ENCODE data around the gene RAB1B.

Gene RAB1B

DNA sequence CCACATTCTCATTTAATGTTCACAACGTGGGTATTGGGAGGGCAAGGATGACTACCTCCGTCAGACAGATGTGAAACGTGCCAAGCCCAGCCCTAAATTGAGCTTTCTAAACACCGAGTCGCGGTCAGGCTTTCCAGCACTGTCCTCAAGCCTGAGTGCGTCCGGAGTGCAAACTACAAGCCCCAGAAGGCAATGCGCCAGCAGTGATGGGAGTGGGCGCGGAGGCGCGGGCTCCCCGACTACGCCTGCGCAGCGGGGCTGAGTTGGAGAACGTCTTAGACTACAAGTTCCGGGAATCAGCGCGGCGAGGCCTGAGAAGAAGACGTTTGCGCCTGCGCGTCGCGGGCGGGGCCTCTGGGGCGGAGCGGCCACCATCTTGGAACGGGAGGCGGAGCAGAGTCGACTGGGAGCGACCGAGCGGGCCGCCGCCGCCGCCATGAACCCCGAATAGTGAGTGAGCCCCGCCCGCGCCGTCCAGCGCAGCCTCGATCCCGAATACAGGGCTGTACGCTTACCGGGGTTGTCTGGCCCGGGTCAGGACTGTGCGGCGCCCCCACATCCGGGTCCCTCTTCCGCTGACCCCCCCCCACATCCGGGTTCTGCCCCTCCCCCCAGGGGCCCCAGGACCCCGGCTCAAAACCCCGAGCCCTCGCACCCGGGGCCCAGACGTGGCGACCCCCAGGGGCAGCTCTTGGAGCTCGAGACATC, at the start of gene RAB1B:
TSS of gene RAB1B (plus strand) at position 396 of the 708 bp plus-strand sequence. CDS start at position 437, 41 bp downstream.
- peak; percentile 98 for DNase-seq

DNA sequence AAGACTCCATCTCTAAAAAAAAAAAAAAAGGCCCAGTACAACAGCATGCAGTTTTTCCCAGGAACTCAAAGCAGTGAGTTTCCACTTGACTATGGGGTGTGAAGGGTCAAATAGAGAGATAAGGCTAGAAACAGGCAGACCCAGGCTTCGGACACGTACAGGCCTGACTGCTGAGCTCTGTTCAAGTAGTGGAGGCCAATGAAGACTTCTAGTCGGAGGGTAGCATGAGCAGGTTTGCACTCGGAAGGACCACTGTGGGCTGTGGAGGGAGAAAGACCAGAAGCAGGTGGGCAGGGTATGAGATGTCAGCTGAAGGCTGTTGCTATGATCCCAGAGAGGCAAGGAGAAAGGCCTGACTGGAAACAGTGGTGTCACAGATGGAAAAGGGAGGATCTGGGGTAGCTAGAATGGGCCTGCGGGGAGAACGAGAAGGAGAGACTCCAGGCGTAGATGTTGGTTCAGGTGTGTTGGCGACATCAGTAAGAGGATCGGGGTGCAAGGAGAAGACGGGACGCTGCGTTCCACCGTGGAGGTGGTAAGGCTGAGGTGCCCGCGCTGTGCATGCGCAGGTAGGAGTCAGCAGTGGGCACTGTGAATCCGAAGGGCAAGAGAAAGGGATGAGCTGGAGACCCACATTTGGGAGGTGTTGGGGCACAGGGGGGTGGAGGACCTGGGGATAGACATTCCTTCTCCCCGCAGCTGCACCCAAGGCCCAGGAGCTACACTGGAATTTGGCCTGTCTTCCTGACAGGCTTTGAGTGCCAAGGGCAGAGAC, 49.4 kb upstream of the RAB1B start:
- no peak for DNase-seq

DNA sequence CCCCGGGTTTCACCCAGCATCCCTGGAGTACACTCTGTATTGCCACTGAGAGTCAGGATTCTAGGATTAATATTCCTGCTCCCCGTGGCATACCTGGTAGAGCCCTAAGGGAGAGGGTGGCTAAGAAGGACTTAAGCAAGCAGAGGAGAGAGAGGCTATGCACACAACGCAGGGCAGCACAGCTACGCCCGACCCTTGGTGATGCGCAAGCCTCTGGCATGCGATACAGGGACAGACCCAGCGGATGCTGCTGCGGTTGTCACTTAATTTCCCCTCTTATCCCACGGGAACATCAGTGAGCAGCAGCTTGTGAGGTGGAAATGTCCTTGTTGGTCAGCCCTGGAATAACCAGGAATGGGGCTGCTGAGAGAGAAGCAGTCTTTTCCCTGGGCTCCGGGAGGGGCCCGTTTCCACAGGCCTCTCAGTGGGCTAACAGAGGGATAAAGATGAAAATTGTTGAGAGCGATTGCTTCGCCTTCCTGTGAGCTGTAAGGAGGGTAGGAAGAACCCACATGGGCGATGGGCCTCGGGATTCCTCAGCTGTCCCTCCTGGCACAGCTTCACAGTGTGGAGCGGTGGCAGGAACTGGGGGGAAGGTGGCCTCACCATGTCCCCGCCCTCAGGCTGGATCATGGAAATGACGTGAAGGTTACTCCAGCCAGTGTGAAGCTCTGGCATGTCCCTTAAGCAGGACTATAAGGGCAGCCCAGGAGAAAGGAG, 48.4 kb upstream of the RAB1B start:
- DNase-seq: no peak

DNA sequence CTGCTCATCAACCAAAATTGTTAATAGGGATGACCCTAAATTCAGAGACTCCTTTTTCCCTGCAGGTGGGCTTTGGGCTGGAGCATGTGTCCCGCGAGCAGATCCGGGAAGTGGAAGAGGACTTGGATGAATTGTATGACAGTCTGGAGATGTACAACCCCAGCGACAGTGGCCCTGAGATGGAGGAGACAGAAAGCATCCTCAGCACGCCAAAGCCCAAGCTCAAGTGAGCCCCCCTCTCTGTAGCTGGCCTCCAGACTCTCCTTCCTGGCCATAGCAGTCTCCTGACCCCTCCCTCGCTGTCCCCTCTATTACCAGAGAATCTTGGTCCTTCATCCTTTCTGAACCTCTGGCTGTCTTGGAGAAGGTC, 47.9 kb upstream of the RAB1B start:
- no peak for DNase-seq

DNA sequence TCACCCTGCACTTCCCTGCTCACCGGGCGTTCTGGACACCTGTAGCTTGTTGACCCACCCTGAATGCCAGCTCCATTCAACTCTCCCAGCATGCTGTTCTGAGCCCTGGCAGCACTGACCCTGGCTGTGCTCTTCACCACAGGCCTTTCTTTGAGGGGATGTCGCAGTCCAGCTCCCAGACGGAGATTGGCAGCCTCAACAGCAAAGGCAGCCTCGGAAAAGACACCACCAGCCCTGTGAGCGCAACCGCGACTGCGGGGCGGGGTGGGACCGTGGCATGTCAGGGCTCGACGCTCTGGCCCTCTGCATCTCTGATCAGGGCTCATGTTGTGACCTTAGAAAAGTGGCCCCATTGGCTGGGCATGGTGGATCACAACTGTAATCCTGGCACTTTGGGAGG, 47.4 kb upstream of the RAB1B start:
- no peak for DNase-seq

DNA sequence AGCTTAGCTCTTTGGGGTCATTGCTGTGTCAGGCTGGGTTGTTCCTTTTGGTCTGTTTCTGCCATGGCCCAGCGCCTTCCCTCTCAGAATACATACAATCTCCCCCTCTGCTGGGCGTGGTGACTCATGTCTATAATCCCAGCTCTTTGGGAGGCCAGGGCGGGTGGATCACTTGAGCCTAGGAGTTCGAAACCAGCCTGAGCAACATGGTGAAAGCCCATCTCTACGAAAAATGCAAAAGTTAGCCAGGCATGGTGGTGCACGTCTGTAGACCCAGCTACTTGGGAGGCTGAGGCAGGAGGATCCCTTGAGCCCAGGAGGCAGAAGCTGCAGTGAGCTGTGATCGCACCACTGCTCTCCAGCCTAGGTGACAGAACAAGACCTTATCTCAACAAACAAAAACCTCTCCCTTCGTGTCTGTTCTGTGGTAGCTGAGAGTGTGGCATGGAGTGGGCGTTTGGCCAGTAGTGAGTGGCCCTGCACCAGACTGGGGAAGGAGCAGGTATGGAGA, 46.7 kb upstream of the RAB1B start:
- DNase-seq: no peak

DNA sequence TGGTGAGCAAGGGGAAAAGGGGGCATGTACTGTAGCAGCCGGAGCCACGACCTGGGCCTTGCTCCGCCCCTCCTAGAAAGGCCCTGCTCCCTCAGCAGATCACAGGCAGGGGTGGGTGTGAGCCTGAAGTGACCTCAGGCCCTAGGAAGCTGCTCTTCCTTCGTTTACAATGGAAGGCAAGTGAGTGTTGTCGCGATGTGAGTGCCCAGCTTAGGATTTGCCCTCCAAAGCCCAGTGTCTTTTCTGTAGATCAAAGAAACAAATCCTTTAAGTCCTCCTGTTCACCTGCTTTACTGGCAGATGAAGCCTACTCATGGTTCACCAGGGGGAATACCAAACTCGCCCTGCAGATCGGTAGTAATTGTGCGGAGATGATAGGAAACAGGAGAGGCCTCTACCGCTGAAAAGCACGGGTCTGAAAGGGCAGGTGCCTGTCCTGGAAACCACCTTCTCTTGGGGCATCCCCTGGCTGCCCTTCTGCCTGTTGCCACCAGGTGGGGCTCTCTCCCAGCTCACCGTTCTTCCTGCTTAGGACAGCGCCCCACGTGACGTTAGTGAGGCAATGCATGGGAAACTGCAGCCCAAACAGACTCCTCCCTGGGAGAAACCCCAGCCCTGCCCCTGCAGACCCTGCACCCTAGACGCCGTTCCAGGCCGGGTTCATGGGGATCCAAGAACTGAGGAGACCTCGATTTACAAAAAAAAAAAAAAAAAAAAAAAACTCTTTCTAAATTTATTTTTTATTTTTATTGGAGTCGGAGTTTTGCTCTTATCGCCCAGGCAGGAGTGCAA, 45.9 kb upstream of the RAB1B start:
- peak; percentile 91 for DNase-seq

DNA sequence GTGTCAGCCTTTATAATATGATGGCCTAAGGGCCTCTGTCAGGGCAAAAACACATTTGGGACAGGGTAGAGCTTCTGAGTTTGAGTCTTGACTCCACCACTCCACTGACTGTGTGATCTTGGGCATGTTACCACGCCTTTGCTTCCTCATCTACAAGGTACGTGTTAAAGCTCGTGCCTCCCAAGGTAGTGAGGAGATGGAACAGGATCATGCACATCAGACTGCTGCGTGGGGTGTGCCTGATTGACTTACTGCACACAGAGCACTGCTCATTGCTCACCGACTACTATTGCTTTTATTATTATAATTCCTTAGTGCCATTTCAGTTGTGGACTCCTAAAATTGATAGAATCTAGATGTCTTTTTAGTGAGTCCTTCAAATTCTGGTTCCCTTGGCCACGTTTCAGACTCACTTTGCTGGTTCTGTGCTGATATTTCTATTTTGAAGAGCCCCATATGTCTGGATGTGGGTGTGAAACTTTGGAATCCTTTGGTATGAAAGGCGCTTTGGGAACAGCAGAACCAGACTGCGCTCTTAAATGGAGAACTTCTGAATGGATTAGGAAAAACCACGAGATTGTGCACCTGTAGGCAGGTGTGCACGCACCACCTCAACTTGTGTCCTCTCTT, 44.1 kb upstream of the RAB1B start:
- no peak for DNase-seq

DNA sequence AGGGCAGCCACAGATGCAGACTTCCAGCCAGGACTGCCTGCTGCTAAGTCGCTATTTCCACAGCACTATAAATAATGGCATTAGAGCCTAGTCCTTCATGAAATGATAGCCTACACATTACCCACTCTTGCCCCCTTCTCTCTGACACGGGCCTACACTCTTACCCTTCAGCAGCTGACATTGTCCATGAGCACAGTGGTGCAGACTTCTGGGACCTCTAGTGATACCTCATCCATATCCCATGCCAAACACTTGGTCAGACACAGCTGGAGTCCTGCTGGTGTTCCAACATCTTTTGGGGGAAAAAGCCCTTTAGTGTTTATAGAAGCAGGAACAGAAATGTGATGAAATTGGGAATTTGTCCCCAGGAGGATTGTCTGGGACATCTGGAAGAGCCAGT, 43.4 kb upstream of the RAB1B start:
- DNase-seq: no peak

DNA sequence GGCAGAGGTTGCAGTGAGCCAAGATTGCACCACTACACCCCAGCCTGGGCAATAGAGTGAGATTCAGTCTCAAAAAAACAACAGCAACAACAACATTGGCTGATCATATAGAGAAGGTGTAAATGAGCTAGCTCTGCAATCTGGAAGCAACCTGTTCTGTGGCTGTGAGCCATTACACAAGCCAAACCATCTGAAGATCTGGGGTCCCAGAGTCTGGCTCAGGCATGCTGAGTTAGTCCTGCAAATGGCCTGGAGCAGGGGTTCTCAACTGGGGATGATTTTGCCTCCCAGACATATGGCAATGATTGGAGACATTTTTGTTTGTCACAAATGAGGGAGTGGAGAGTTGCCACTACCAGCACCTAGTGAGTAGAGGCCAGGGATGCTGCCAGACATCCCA, 42.3 kb upstream of the RAB1B start:
- no peak for DNase-seq

DNA sequence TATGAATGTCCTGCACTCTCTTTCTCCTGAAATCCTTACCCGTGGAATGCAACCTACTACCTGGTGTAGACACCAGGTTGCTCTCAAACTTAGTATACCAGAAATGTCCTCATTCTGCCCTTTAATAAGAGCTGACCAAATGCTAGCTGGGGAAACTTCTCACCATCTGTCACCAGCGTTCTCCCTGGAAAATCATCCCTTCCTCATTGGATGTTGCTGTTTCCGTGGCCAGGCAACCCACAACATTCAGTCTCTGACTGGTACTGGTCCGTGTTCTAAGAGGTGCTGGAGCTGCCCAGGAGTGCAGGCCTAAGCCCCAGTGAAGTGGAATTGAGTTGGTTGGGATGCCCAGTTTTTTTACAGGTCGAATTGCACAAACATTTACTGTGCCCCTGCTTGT, 40.7 kb upstream of the RAB1B start:
- DNase-seq: no peak

DNA sequence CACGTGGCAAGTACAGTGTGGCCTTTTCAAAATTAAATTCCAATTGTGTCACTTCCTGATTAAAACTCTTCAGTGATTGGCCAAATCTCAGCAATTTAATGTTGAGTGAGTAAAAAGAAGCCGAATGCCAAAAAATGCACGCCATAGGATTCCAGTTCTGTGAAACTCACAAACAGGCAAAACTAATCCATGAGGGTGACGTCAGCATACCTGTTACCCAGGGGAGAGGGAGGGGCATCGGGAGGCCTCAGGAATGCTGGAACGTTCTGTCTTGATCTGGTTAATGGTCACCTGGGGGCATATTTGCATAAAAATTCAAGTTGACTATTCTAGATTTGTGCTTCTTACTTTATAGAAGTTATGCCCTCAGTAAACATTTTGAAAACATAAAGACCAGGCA, 39.9 kb upstream of the RAB1B start:
- DNase-seq: no peak

DNA sequence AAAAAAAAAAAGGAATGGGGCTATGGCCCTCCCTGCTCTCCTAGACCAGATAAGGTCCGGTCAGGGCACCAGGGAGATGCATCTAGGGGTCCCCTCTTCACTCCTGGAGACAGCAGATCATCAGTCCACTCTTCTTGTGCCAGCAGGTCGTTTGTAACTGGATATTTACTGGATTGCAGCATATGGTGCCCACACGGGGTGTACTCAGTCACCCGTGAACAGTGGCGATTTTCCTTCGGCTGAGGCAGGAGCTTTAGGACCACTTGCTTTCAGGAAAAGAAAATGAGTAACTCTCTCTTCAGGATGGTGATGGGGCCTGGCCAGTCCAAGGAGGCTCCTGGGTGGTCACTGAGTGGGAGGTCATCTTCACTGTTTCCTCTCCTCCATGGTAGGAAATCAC, 38.3 kb upstream of the RAB1B start:
- no peak for DNase-seq

DNA sequence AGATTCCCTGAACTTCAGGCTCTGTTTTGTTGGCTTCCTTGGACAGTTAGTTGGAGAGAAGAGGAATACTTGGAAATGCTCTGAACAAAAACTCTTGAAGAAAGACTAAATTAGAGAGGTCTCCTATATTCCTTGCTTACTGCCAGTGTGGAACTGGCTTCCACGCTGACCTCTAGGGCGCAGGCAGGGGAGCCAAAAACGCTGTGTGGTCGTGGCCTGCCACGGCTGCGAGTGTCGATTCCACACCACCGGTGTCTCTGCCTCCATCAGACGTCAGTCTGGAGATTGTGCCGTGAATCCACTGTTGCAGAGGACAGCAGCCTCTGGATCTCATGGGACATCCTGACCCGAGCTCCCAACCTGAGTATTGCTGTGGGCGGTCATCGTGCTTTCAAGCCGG, 37.5 kb upstream of the RAB1B start:
- no peak for DNase-seq

DNA sequence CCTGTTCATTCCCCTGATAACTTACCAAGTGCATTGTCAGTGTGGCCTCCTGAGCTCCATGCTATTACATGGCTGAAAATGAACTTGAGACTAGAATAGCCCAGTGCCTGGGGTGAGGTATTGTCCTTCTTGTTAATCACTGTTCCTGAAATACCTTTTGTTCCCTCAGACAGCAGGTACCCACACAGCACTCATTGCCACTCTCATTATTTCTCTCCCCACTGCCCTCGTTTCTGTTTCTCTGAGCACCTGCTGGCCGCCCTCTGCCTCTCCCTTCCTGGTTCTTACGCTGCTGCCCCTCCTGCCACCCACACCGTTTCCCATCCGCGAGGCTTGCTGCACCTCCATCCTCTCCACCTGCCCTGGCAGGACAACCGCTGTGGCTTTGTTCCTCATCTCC, 36.9 kb upstream of the RAB1B start:
- DNase-seq: no peak

DNA sequence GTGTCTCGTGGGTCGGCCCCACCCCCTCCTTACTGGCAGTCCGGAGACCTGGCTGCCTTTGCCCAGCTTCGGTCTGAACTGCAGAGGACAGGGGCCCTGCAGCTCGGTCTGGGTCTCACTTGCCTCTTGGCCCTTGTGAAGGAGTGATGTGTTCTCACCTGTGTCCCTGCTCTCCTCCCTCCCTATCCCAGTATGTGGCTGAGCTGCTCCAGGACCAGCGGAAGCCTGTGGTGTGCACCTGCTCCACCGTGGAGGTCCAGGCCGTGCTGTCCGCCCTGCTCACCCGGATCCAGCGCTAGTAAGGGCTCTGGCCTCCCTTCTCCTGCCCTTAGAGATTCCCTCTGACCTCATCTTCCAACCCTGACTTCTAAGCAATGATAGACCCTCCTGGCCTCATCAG, 35.7 kb upstream of the RAB1B start:
- no peak for DNase-seq

DNA sequence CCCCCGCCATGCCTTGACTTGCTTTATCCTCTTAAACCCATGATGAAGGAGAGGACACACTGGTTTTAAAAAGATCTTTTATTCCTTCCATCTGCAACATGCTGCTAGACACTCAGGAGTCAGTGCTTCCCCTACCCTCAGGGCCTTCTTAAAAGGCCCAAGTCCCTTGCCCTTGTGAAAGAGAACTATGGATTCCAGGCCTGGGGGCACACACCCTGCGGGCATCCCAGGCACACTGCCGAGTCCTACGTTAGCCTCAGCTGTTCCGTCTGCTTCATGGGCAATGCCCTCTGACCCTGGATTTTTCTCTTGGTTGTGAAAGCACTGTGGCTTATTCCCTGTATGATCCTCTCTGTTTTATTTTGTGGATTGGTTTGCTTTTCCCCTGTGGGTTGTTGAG, 35.1 kb upstream of the RAB1B start:
- DNase-seq: no peak

DNA sequence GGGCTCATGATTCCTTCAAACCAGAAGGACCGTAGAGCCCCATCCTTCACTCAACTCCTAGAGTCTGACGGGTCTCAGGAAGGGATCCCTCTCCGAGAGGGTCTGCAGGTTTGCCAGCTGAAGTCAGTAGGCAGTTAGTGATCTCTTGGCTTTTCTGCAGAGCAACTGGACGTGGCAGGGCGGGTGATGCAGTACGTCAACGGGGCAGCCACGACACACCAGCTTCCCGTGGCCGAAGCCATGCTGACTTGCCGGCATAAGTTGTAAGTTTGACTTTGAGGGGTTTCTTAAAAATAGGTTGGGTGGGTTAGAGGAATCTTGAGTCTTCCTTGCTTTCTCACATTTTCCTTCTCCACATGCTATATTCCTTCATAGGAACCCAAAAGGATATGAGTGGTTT, 33.3 kb upstream of the RAB1B start:
- no peak for DNase-seq

DNA sequence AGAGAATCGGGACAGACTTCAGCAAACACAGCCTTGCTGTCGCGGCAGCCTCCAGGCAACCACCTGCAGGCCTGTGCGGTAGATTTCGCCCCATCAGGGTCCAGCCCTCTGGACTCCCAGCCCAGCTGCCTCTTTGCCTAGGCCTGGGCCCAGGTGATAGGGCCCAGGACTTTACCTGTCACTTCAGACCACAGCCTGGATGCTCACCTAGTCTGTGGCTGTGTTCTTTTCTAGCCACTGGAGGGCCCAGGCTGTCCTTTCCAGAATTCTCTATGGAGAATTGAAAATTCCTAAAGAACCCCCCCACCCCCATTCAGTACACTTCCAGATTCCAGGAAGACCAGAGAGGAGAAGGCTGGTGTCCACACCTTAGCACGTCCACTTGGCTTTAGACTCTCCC, 30.6 kb upstream of the RAB1B start:
- no peak for DNase-seq

DNA sequence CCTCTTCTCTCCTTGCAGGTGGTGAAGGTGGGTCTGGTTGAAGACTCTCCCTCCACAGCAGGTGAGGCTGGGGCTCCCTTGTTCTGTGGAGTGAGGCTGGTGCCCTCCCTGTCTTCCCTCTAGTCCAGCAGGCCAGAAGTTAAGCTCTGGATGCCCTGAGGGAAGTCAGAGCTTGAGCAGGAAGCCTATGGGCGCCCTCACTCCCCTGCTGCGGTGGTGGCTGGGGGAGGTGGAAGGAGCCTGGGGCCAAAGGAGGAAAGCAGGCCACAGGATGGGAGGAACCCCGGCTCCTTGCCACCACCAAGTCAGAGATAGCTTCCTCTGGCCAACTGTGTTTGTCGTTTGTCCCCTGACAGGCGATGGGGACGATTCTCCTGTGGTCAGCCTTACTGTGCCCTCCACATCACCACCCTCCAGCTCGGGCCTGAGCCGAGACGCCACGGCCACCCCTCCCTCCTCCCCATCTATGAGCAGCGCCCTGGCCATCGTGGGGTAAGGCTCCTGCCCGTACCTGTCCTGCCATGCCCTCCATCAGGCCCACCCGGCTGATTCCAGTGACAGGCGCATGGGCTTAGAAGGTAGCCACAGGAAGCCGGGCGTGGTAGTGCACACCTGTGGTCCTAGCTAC, 29.5 kb upstream of the RAB1B start:
- DNase-seq: no peak

DNA sequence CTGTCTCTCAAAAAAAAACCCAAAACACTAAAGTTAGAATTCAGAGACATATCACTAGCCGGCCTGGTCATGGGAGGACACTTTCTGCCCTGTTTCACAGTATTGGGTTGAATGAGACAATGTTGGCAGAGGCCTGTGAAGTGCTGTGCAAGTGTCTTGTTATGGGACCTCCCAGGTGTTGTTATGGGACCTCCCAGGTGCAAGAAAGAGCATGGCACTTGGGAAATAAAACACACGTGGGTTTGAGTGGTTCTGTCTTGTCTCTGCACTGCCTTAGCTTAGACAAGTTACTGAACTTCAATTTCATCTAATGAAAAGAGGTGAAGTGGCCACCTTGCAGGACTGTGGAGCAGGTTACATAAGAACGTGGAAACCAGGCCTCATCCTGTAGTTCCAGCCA, 28.9 kb upstream of the RAB1B start:
- no peak for DNase-seq
